LoVo (cell line): Measurements from ENCODE around the gene SBF2.

Source experiments
- DNase-seq: peaks from one replicate; pipeline ENCODE4 v3.0.0-alpha.2; 2016; ENCODE audit warnings: low spot score

Gene SBF2

DNA sequence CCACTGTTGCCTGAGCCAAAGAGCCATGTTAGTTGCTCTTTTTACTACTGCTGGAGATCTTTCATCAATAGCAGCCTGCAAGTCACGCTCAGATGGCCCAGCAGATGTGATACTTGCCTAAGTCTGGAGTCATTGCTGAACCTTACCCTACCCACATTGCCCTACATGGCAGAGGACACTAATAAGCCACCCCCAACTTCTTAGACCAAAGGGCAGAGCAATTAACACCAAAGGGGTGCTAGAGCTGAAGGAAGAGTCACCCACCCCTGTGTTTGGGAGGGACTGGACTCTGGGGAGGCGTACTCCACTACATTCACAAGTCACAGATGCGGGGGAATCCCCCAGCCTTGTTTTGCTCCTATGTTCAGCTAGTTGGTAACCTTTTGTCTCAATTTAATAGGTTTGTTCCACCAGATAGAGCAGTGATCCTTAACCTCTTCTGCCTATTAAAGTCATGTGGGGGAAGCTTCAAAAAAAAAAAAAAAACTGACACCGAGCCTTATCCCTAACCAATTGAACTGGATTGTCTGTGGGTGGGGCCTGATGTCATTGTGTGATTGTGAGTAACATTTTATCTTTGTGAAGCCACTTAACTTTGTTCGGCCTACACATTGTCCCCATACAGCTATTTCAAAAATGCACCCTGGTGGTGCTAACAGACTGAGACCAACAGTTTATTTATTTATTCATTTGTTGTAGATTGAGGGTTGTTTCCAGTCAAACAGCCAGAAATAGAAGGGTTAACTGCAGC, 23.9 kb upstream of the SBF2 start:
- DNase-seq: no peak

- no peak for DNase-seq
These were observed 23.2 kb upstream of the SBF2 start for GRCh38 chr11:10317151-10317755.

GRCh38 chr11:10315083-10315482, 21.1 kb upstream of the SBF2 start:
- no peak for DNase-seq

- no peak for DNase-seq
These were observed 20.4 kb upstream of the SBF2 start for GRCh38 chr11:10314199-10315072.

GRCh38 chr11:10311802-10312201, 17.8 kb upstream of the SBF2 start:
- no peak for DNase-seq

- DNase-seq: no peak
These were observed 16.4 kb upstream of the SBF2 start for GRCh38 chr11:10310301-10310841.

DNA sequence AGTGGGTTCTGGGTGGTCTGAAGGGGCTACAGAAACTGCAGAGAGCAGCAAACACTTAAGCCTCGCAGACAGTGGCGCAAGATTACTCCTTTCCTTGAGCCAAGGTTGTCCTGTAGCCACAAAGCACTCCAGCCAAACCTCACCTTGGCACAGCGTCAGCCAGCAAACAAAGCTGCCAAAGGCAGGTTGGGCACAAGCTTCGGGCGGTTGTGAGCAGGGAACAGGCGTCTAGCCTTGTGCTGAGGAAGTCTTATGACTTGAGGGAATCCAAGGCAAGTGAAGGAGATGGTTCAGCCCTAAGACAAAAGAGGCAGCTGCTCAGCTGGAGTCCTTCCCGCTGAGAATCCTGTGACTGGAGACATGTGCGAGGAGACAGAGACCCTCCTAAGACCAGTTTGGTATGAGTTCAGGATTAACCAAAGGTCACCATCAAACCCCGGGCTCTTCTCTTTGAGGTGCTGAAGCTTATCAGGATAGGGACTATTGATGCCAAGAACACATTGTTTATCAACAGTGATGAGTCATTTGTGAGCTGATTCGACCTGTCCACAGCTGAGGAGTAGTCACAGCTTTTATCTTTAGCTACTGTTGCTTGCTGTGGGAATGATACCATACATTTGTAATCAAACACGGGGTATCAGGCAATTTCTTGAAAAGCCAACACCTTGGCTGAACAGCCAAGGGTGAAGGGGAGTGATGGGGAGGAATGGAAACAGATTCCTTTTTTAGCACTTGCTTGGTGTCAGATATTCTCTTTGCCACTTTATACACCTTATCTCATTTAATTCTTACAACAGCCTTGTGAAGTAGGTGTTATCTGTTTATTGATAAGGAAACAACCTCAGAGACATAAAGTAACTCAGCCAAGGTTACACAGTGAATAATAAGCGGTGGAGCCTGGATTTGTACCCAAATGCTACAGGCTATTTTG, 15.4 kb upstream of the SBF2 start:
- DNase-seq: peak; percentile 83

DNA sequence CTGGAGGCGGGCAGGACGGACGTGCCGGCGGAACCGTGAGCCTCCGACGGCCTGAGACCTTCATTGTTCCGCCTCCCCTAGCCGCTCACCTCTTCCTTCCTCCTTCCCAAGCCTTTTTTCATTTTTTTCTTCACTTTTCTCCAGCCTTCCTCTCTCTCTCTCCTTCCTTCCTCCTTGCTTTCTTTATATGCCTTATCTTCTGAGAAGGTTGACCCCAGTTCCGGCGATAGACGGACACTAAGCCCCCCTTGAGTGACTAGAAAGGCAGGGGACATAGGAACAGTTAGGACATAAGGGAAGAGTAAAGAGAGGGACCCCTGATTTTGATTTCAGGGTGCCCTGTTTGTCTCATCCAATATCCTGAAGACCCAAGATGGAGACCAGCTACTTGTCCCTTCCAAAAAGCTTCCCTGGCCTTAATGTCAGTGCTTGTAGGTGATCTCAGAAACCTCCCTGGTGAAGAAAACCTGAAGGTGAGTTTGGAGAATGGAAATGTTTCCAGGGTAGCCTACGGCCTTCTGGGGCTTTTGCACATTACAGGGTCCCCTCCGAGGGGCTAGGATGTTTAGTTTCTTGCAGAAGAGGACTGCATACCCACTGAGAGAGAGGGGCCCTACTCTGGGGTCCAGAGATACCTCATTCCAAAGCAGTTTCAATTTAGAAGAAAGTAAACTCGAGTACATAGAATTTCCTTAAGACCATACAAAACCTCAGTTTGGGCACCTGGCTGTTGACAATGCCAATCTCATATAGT, 14.4 kb upstream of the SBF2 start:
- no peak for DNase-seq

- DNase-seq: peak; percentile 85
These were observed 13.6 kb upstream of the SBF2 start for GRCh38 chr11:10307400-10308200.

DNA sequence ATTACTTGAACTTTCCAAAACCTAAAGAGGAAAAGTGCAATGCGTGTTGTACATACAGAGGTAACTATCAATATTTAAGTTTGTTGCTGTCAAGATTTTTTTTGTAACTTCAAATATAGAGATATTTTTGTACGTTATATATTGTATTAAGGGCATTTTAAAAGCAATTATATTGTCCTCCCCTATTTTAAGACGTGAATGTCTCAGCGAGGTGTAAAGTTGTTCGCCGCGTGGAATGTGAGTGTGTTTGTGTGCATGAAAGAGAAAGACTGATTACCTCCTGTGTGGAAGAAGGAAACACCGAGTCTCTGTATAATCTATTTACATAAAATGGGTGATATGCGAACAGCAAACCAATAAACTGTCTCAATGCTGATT, 13.0 kb upstream of the SBF2 start:
- no peak for DNase-seq

DNA sequence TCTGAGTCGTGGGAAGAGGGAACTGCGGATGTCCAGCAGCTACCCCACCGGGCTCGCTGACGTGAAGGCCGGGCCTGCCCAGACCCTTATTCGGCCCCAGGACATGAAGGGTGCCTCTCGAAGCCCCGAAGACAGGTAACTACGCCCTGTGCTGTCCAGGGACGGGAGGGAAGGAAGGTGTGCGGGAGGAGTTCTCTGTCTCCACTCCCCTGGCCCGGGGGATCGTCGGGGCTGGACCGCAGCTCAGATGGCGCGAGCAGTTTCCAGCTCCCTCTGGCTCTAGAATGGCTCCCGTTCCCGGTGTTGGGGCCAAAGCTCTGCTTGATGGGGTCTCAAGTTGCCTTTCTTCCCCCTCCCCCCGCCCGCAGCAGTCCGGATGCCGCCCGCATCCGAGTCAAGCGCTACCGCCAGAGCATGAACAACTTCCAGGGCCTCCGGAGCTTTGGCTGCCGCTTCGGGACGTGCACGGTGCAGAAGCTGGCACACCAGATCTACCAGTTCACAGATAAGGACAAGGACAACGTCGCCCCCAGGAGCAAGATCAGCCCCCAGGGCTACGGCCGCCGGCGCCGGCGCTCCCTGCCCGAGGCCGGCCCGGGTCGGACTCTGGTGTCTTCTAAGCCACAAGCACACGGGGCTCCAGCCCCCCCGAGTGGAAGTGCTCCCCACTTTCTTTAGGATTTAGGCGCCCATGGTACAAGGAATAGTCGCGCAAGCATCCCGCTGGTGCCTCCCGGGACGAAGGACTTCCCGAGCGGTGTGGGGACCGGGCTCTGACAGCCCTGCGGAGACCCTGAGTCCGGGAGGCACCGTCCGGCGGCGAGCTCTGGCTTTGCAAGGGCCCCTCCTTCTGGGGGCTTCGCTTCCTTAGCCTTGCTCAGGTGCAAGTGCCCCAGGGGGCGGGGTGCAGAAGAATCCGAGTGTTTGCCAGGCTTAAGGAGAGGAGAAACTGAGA, 12.2 kb upstream of the SBF2 start:
- DNase-seq: no peak

GRCh38 chr11:10305262-10305963, 11.4 kb upstream of the SBF2 start:
- no peak for DNase-seq

DNA sequence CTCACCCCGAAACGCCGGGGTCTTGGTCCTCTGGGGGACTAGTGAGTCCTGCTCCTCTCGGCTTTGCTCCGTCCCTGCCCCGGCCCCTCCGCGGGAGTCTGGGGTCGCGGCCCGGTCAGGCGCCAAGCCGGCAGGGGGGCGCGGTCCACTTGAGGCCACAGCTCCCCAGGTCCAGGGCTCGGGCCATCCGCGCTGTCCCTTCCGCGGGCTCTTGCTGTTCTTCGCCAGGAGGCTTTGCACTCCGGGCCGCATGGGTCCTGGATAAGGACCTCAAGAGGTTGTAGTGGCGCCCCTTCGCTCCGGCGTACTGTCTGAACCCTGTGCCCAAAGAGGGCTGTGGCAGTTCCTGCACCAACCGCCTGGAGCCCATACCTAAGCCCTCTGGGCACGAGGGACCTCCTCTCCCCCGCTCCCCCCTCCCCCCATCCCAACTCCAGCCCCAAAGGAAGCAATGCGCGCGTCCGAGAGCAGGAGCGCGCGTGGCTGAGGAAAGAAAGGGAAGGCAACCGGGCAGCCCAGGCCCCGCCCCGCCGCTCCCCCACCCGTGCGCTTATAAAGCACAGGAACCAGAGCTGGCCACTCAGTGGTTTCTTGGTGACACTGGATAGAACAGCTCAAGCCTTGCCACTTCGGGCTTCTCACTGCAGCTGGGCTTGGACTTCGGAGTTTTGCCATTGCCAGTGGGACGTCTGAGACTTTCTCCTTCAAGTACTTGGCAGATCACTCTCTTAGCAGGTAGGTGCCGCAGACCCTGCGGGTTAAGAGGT, 10.7 kb upstream of the SBF2 start, which contains the start of gene ADM:
Gene ADM (plus strand): TSS at position 579 of the 767 bp plus-strand sequence. CDS start 628 bp downstream, outside the sequence.
- DNase-seq: peak; percentile 89

- DNase-seq: peak; percentile 75
These were observed 9.7 kb upstream of the SBF2 start for GRCh38 chr11:10303558-10304363.

GRCh38 chr11:10302744-10303557, 8.9 kb upstream of the SBF2 start:
- DNase-seq: peak; percentile 83
